Measurements from ENCODE around the gene TMEM203.
A peak's percentile ranks its signal among the peaks of the same experiment; 100 is the strongest.

TMEM203 gene

GRCh38 chr9:137189297-137190295 lies 15.9 kb downstream of the TMEM203 start:
- H3K4me3 ChIP-seq (ENCODE audit: low read depth, low read length): peak overlapping the region; percentile 100
- TF ChIP-seq, protein P1, sequence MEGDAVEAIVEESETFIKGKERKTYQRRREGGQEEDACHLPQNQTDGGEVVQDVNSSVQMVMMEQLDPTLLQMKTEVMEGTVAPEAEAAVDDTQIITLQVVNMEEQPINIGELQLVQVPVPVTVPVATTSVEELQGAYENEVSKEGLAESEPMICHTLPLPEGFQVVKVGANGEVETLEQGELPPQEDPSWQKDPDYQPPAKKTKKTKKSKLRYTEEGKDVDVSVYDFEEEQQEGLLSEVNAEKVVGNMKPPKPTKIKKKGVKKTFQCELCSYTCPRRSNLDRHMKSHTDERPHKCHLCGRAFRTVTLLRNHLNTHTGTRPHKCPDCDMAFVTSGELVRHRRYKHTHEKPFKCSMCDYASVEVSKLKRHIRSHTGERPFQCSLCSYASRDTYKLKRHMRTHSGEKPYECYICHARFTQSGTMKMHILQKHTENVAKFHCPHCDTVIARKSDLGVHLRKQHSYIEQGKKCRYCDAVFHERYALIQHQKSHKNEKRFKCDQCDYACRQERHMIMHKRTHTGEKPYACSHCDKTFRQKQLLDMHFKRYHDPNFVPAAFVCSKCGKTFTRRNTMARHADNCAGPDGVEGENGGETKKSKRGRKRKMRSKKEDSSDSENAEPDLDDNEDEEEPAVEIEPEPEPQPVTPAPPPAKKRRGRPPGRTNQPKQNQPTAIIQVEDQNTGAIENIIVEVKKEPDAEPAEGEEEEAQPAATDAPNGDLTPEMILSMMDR (IDR thresholded peaks at IDR 0.05; ENCODE audit: control insufficient read depth, extremely low read depth, insufficient read depth): no peak
- no peak for DNase-seq (ENCODE audit: low read depth)

- peak within 1 kb of the TSS; percentile 100 for H3K4me3 ChIP-seq (ENCODE audit: low read depth, low read length)
- DNase-seq (ENCODE audit: low read depth): peak; percentile 86
- TF ChIP-seq, protein P1 (IDR thresholded peaks at IDR 0.05; ENCODE audit: control insufficient read depth, extremely low read depth, insufficient read depth): peak; percentile 47
Observed at GRCh38 chr9:137188490-137189296, 16.8 kb downstream of the TMEM203 start, which contains the start of the genes ANAPC2 and SSNA1. TSS of gene ANAPC2 (minus strand) at chr9:137188560. CDS start at chr9:137188532, 28 bp downstream. TSS of gene SSNA1 (plus strand) at chr9:137188676. CDS start at chr9:137188727, 51 bp downstream.

GRCh38 chr9:137188086-137188489 lies 17.4 kb downstream of the TMEM203 start:
- H3K4me3 ChIP-seq (ENCODE audit: low read depth, low read length): peak overlapping the region; percentile 100
- DNase-seq (ENCODE audit: low read depth): no peak
- TF ChIP-seq, protein P1 (IDR thresholded peaks at IDR 0.05; ENCODE audit: control insufficient read depth, extremely low read depth, insufficient read depth): no peak

DNA sequence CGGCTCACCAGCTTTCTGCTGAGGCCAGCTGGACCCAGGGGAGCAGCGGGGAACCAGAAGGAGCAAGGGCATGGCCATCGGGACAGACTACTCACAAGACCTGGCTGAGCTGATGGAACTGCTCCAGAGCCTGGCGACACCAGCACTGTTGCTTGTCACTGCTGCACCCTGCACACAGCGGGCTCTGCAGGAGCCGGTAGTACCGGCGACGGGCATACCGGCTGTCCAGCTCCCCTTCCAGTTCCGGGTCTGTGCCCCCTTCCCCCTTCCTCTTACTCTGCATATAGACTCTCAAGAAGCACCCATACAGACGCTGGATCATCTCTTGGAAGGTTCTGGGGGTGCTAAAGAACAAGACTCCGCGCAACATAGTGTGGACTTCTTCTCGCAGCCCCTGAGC lies 18.1 kb downstream of the TMEM203 start:
- DNase-seq (ENCODE audit: low read depth): no peak
- peak overlapping the region; percentile 100 for H3K4me3 ChIP-seq (ENCODE audit: low read depth, low read length)
- TF ChIP-seq, protein P1 (IDR thresholded peaks at IDR 0.05; ENCODE audit: control insufficient read depth, extremely low read depth, insufficient read depth): no peak

GRCh38 chr9:137186385-137186784 lies 19.1 kb downstream of the TMEM203 start:
- TF ChIP-seq, protein P1 (IDR thresholded peaks at IDR 0.05; ENCODE audit: control insufficient read depth, extremely low read depth, insufficient read depth): no peak
- peak overlapping the region; percentile 100; the same call in 1 of the 2 replicates for H3K4me3 ChIP-seq (ENCODE audit: low read depth, low read length)
- DNase-seq (ENCODE audit: low read depth): no peak

DNA sequence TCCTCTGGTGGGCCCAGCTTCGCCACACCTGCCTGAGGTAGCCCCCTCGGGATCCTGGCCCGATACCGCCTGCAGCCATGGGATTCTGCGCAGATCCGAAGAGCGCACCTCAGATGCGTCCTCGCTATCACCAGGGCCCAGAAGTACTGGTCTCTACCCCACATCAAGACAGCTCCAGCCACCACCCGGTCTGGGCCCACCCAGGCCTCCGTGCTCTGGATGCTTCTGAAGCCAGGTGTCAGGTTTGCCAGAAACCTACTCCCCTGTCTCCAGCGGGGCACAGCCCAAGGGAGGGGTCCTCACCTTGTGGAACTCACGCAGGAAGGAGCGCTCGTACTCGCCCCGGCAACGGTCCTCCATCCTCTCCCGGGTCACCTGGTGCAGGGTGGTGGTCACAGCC lies 19.5 kb downstream of the TMEM203 start:
- H3K4me3 ChIP-seq (ENCODE audit: low read depth, low read length): no peak overlapping the region
- no peak for DNase-seq (ENCODE audit: low read depth)
- TF ChIP-seq, protein P1 (IDR thresholded peaks at IDR 0.05; ENCODE audit: control insufficient read depth, extremely low read depth, insufficient read depth): no peak

All from LNCaP clone FGC (cell line).